HG02970 (cell line): ENCODE measurements around the gene RASSF7.

Experiments used
- ATAC-seq: cut with Tn5 transposase; IDR thresholded peaks from one replicate; pipeline ENCODE4 v1.9.1; 2021; ENCODE audit warnings: mild to moderate bottlenecking, moderate library complexity, moderate number of reproducible peaks; ENCODE audit not compliant: unreplicated experiment, low FRiP score

The RASSF7 gene

DNA sequence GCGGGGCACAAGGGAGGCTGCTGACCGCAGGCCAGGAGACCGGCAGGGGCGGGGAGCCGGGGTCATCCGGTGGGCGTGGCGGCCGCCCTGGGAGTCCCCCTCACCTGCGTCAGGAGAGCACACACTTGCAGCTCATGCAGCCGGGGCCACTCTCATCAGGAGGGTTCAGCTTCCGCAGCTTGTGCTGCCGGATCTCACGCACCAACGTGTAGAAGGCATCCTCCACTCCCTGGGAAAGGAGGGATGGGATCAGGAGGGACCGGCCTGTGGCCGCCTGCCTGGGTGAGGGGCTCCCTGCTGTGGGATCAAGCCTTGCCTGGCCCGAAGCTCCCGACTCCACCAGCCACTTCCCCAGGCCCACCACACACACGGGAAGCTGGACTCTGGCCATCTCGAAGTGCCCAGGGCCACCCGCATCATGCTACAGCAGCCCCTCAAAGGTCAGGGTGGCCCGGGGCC lies 28.2 kb upstream of the RASSF7 start:
- no peak for ATAC-seq

DNA sequence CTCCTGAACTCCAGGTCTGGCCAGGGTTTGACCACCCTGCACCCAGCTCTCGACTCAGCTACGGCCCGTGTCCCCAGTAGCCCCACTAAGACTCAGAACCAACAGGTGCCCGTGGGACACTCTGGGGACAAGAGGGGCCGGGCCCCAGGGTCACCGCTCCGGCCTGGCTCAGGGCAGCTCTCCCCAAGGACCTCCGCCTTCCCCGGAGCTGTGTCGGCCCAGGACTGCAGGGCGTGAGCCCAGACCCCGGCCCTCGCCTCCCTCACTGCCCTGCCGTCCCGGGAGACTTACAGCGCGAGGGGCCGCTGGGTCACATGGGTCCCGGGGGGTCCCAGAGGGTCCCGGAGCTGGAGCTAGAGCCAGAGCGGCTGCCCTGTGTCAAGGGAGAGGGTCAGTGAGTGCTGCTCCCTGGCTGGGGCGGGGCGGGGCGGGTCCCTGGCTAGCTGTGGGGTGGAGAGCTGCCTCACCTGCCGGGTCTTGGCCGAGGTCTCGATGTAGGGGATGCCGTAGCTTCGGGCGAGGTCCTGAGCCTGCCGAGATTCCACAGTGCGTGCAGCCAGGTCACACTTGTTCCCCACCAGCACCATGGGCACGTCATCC lies 27.7 kb upstream of the RASSF7 start:
- no peak for ATAC-seq

DNA sequence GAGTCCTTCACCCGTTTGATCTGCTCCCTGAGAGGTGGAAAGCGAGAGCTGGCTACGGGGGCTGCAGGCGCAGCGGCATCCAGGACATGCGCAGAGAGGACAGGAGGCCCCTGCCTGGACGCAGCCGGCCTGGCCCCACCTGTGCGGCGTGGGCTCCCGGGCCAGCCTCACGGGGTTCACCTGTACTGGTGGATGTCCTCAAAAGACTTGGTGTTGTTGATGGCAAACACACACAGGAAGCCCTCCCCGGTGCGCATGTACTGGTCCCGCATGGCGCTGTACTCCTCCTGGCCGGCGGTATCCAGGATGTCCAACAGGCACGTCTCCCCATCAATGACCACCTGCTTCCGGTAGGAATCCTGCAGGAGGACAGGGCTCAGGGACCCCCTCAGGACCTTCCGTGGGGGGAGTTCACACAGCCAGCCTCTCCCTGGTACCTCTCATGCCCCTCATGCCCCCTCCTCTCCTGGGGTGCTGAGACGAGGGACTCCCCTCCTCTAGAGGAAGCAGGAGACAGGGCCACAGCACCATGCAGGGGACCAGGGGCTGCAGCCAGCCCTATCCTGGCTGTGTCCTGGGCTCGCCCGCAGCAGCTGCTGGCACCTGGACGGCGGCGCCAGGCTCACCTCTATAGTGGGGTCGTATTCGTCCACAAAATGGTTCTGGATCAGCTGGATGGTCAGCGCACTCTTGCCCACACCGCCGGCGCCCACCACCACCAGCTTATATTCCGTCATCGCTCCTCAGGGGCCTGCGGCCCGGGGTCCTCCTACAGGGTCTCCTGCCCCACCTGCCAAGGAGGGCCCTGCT lies 27.0 kb upstream of the RASSF7 start:
- no peak for ATAC-seq

DNA sequence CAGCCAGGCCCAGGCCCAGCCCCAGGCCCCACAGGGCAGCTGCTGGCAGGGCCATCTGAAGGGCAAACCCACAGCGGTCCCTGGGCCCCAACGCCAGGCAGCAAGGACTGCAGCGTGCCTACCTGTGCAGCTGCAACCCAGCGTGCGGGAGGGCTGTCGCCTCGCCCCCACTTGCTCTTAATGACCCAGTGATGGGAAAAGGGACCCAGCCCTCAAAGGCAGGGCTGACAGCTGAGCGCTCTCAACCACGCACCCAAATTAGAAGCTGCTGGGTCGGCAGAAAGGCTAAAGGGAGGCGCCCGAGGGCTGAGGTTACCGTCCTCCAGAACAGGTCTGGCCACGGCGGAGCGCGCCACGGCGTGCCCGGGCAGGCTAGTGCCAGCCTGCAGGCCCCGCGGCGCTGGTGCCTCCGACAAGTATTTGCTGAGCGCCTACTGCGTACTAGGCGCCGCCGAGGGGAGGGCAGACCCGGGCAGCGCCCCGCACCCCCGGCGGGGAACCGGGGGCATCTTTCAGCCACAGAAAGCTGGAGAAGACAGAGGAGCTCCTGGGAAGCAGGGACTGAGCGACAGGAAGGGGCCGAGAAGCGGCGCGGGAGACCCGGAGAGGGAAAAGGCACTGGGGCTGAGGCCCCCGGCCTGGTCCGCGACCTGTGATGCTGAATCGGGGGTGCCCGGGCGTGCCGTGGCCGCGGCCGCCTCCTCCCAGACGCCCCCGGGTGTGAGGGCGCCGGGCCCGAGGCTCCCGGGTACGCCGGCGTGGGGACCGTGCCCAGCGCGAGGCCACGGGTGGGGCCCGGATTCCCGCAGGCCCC lies 26.2 kb upstream of the RASSF7 start:
- peak; percentile 1 for ATAC-seq

DNA sequence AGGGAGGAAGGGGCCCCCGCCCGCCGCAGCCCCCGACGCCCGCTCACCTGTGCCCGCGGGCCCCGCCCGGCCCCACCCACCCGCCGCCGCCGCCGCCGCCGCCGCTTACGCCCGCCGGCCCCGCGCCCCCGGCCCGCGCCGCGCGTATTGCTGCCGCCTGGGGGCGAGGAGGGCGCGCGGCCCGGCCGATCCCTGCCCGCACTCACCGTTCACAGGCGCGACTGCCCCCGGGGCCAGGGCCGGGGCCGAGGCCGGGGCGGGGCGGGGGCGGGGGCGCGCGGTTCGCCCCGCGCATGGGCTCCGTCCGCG lies 25.6 kb upstream of the RASSF7 start:
- ATAC-seq = no peak

DNA sequence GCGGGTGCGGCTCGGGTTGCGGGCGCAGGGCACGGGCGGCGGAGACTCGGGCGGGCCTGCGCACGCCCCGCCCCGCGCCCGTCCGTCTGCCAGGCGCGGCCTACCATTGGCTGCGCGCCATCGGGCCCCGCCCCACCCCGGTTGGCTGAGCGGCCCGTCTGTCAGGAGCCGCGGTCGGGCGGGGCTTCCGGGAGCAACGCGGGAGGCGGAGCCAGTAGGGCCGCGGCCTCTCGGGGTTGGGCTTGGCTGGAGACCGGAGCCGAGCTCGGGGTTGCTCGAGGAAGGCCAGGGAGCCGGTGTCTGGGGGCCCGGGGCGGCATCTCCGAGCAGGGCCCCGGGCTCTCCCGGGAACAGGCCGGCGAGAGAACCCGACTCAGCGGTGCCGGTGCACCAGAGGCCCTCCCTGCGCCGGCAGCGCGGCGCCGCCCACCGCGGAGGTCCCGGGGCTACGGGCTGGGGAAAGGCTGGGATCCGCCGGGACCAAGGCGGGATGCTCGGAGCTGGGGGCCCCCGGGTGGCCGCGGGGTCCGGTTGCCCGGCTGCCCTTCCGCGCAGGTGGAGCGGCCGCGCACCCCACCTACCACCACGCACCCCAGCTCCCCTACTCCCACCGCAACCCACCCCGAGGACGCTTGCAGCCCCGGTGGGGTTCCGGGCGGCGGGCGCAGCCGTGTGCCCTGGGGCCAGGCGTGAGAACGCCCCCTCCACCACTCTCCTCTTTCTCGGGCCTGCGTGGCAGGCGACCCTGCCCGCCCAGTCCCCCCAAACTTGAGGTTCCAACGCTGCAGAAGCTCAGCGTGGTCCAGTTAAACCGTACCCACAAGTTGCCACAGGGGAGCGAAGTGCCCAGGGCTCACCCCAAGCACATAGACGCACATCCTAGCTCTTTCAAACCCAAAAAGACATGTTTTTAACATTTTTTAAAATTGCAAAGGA lies 25.0 kb upstream of the RASSF7 start, which contains the start of gene HRAS:
Gene HRAS (minus strand): TSS at position 58 of the 936 bp plus-strand sequence.
- ATAC-seq = peak; percentile 74

DNA sequence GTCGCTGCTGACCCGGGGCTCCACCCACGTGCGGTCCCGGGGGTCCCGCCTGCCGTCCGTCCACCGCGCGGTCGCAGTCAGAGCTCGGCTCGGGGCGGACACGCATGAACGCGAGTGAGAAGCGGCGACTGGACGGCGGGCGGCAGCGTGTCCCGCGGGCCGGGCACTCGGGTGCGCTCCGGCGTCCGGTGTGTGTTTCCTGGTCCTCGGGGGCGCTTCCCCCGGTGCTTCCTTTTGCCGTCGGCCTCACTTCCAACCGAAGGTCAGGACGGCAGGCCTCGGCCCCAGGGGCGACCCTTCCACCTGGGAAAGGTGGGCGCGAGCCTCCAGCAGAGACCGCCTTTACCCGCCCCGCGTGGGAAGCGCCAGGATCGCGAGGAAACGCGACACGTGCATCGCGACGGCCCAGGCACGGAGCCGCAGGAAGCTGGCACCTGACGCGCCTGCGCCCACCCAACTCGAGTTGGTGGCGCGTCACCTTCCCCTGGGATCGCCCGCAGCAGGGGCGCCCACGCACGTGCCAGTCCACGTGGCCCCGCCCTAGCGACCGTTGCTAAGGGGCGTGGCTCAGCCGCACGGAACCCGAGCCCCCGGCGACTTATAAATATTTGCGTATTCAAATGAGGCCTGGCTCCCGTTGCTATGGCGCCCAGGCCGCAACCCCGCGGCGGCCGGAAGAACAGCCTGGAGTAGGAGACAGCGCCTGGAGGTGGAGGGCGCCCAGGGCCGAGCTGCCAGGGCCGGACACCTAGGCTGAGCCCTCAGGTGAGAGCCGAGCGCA lies 23.7 kb upstream of the RASSF7 start, which contains the start of gene LRRC56:
Gene LRRC56 (plus strand): TSS at position 687 of the 781 bp plus-strand sequence. CDS start 3,158 bp downstream, outside the sequence.
- peak; percentile 36 for ATAC-seq

DNA sequence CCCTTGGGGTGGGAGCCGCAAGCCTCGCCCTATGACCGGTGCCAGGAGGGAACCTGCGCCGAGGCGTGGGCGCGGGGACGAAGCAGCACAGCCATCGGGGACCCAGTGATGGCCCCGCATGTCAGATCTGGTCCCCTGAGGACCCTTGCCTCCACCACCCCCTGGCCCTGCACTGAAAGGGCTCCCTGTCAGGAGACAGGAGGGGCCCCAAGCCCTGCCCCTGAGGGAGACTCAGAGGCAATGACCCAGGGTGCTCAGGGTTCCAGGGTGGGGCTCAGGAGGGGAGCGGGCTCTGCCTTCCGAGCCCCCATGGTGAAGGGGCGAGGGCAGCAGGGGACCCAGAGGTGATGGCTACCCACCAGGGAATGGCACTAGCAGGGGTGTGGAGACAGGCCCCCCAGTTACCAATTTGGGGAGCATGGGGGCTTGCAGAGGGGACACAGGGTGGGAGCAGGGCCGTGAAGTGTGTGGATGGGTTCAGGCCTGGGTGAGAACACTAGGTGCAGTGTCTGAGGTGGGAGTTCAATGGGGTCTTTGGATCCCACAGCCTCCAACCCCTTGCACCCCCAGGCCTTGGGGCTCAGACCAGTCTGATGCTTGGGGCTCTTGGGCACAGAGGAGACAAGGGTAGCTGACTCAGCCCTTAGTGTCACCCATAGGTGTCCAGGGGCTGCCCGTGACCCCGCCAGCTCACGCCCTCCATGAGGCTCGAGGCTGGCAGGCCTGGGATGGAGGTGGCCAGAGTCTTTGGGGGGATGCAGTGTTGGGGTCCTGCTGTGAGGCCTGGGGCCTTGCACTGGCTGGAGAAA lies 22.9 kb upstream of the RASSF7 start:
- no peak for ATAC-seq

DNA sequence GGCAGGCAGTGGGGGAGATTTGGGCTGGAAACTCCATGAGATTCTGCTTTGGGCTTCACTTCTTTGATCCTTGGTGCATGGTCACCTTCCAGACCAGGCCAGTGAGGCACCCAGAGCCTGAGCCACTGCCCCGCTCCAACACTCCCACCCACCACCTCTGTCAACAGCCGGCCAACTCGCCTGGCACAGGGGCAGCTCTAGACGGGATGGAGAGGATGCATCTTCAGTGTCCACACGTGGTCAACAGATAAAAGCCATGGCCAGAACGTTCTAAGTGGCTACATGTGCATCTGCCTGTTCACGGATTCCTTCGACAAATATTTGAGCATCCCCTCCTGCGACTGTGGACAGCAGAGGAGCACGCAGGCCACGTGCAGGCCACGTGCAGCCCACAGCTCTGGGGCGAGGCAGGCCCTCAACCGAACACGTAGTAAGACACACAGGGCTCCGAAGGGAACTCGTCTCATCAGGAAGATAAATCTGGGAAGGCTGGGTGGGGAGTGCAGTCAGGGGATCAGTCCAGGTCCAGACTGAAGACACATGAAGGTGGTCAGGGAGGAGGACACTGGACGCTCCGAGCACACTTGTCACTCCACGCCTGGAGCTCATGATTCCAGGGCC lies 22.2 kb upstream of the RASSF7 start:
- no peak for ATAC-seq

DNA sequence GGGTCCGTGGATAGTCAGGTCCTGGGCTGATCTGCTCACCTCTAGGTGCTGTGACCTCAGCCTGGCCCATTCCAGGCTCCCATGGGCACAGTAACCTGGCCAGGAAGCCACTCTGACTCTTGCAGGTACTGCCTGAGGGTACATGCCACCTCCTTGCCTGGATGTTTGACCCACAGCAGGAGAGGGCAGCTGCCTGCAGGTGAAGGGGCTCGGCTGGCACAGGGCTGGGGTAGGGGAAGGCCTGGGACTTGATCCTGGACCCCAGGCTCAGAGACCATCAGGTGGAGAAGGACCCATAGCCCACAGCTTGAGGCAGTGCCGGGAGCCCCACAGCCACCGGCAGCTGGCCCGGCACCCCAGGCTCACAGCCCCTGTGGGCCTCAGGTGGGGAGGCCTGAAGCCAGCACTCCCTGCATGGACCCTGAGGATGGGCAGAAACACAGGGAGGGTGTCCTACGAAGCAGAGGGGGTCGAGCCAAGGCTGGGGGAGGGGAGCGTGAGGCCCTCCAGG lies 20.7 kb upstream of the RASSF7 start:
- no peak for ATAC-seq

DNA sequence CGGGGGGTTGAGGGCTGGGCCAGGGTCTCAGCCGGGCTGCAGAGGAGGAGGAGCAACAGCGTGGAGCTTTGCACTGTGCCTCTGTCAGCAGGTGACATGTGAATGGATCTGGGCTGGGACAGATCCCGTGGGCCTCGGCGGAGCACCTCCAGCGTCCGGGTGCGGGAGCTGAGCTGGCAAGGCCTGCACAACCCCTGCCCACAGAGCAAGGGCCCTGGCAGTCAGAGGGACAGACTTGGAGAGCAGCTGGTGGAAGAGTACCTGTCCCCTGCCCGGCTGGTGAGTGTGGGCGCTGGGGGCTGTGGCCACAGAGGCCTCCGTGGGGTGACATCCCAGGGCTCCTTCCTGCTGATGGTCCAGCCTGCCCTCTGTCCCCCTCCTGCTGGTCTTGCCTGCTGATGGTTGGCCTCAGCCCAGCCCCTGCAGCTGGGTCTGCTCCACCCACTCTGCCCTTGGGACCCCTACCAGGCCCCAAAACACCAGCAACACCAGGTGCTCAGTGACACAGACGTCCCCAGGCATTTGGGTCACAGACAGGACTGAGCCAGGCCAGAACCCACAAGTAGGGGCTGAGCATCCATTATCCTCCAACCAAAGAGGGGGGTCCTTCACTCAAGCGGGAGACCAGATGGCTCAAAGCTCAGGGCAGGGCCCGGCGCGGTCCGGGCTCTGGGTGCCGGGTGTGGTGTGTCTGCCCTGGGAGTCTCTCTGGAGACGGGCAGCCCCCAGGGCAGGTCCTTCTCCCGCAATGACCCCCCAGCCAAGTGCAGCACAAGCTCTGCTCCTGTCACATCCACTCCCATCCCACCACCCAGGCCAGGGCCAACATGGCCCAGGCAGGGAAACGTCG lies 20.0 kb upstream of the RASSF7 start:
- no peak for ATAC-seq

DNA sequence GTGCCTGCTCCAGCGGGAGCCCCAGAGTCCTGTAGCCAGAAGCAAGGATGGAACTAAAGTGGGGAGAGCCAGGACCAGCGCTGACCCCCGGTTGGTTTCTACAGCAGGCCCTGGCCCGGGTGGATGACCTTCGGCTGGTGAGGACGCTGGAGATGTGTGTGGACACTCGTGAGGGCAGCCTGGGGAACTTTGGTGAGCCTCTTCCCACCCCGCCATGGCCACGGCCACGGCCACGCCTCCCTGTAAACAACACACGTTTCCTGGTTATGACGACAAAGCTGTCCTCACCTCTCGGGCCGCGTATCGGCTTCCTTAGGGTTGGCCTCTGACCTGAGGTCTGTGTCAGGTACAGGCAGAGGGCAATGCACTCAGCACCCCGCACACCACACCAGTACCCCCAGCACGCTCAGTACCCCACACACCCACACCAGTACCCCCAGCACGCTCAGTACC lies 19.3 kb upstream of the RASSF7 start:
- ATAC-seq = no peak

DNA sequence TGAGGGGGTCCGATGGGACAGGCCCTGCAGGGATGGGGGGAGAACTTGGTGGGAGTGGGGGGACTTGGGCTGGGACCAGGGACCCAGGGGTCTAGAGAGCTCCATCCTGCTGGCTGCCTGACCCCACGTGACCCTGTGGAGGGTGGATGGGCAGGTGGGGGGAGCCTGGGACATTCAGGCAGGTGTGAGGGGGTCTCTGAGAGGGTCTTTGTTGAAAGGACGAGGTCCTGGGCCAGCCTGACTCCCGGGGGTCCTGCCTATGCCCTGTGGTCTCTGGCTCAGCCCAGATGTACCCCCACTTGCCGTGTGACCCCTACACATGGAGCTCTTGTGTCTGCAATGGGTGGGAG lies 16.0 kb upstream of the RASSF7 start:
- ATAC-seq = no peak

DNA sequence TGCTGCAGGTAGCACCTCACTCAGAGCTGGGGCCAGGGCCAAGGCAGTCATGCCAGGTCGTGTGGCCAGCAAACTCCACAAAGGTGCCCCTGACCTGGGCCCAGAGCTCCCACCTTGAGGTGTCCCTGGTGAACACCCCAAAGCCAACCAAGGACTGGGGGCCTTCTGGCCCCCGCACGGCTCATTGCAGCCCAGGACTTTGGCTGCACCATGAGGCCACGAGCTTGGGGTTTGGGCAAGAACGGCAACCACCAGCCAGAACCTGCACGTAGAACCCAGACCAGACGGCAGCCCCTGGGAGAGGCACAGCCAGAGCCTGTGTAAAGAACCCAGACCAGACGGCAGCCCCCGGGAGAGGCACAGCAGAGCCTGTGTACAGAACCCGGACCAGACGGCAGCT lies 15.6 kb upstream of the RASSF7 start:
- ATAC-seq = no peak

DNA sequence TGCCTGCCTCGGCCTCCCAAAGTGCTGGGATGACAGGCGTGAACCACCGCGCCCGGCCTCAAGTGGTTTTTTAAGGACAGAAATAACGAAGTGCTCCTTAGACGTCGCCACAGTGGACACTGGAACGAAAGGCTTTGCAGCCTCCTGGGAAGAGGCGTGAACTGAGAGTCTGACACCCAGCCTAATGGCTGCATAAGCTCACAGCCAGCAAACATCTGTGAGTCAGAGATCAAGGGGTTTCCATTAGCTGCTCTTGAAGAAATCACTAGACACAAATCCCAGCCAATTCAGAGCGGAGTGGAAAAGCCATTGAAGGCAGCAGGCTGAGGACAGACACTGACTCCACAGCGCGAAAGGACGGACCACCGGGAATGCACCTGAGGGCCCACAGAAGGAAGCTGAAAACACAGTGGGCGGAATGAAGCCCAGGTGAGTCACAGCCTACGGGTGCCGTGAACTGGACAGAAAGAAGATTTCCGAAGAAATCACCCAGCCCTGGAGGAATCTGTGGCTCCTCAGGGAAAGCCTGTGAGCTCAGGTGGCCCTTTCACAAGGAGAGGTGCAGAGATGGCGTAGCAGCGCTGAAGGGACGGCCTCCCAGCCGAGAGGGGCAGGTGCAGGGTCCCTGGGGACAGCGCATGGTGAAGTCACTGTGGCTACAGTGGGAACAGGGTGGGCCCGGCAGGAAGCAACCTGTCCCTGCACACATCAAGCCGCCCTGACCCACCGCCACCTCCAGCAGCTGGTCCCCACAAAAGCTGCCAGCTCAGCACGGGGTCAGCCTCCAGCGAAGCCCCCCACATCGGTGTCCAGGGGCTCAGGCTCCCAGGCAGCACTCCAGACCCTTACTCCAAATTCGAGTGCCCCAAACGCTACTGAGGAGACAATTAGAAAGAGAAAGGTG lies 11.8 kb upstream of the RASSF7 start:
- ATAC-seq = no peak
